Measurements from ENCODE around the gene PPP1R18. TPM values are rescaled to one million over a fixed set of nuclear protein-coding genes. Genes with fewer than 3 reads are reported as not detected.

Gene PPP1R18
- total and polyA plus RNA-seq, 9 of the 15 experiments (the other 6 are each of a cell fraction or from before 2014, with no cell fraction given), result 12.0 to 99.2 (median 42.6) TPM

DNA sequence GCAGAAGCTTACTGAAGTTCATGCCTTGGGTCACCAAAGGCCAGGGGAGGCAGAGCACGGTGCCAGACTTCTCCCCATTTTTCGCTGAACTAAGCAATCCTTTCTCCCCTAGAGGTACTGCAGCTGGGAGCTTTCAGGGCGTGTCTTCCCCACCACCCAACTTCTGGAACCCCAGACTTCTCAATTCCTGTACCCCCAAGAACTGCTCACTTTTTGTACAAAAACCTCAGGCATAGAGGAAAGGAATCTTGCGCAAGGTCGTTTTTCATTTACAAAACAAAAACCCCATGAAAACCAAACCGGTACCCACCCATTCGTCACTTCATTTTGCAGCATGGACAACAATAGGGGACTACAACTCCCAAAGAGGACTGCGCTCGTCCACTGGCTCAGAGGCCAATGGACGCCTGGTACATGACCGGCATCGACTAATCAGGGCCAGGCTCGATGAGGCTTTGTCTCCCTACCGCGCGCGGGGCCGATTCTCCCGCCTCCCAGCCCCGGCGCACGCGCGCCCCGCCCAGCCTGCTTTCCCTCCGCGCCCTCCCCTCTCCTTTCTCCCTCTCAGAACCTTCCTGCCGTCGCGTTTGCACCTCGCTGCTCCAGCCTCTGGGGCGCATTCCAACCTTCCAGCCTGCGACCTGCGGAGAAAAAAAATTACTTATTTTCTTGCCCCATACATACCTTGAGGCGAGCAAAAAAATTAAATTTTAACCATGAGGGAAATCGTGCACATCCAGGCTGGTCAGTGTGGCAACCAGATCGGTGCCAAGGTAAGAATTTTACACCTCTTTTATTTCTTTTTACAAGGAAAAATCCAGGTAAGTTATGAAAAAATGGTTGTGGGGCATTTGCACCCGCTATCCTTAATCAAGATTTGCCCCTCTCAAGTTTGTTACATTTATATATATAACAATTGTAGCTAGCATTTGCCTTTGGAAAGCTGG, 33.6 kb upstream of the PPP1R18 start, which contains the start of gene TUBB (continued):
- TF ChIP-seq HDAC1 (IDR thresholded peaks at IDR 0.05) (peak in 1 of 2 experiments; percentile 71; a peak in 1 of 4 replicates), ZNF140 (CRISPR knock-in tag; IDR thresholded peaks at IDR 0.05) (0 out of 2 replicates have a peak, but pooled peaks have one; percentile 49), PHTF2 (CRISPR knock-in tag; IDR thresholded peaks at IDR 0.05) (no peak), GTF2F1 (IDR thresholded peaks at IDR 0.05; ENCODE audit: low read depth, low read length) (peak; percentile 96), JUND (IDR thresholded peaks at IDR 0.05; ENCODE audit: borderline replicate concordance, low read depth, low read length) (peak; percentile 20; the same call in 1 of the 2 replicates), JUND (tag; IDR thresholded peaks at IDR 0.05; ENCODE audit: borderline replicate concordance, low read depth, low read length) (peak; percentile 35; the same call in 1 of the 3 replicates), HEY1 (CRISPR knock-in tag; IDR thresholded peaks at IDR 0.05; ENCODE audit: borderline replicate concordance) (peak; percentile 54; the same call in 1 of the 2 replicates), POLR2A (conservative IDR thresholded peaks at IDR 0.05) (peak; percentile 99), ZNF384 (IDR thresholded peaks at IDR 0.05; ENCODE audit: low read depth, low read length) (peak; percentile 73), ZNF583 (CRISPR knock-in tag; IDR thresholded peaks at IDR 0.05) (no peak), MAFG (tag; conservative IDR thresholded peaks at IDR 0.05) (peak; percentile 97), ILF3 (IDR thresholded peaks at IDR 0.05; ENCODE audit: borderline replicate concordance) (no peak), SRF (CRISPR knock-in tag; IDR thresholded peaks at IDR 0.05) (peak in 1 of 2 experiments; percentile 32; a peak in 1 of 4 replicates), RHOXF2B (CRISPR knock-in tag; conservative IDR thresholded peaks at IDR 0.05) (0 out of 2 replicates have a peak, but pooled peaks have one; percentile 42), TBP (optimal IDR thresholded peaks at IDR 0.05; ENCODE audit: low read depth, low read length) (no peak), NFIX (CRISPR knock-in tag; IDR thresholded peaks at IDR 0.05; ENCODE audit: low read depth) (no peak), NR2C1 (IDR thresholded peaks at IDR 0.05) (no peak), NR2C1 (tag; IDR thresholded peaks at IDR 0.05) (0 out of 2 replicates have a peak, but pooled peaks have one; percentile 24)
- TF ChIP-seq, protein P1, sequence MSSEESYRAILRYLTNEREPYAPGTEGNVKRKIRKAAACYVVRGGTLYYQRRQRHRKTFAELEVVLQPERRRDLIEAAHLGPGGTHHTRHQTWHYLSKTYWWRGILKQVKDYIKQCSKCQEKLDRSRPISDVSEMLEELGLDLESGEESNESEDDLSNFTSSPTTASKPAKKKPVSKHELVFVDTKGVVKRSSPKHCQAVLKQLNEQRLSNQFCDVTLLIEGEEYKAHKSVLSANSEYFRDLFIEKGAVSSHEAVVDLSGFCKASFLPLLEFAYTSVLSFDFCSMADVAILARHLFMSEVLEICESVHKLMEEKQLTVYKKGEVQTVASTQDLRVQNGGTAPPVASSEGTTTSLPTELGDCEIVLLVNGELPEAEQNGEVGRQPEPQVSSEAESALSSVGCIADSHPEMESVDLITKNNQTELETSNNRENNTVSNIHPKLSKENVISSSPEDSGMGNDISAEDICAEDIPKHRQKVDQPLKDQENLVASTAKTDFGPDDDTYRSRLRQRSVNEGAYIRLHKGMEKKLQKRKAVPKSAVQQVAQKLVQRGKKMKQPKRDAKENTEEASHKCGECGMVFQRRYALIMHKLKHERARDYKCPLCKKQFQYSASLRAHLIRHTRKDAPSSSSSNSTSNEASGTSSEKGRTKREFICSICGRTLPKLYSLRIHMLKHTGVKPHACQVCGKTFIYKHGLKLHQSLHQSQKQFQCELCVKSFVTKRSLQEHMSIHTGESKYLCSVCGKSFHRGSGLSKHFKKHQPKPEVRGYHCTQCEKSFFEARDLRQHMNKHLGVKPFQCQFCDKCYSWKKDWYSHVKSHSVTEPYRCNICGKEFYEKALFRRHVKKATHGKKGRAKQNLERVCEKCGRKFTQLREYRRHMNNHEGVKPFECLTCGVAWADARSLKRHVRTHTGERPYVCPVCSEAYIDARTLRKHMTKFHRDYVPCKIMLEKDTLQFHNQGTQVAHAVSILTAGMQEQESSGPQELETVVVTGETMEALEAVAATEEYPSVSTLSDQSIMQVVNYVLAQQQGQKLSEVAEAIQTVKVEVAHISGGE (CRISPR knock-in tag; IDR thresholded peaks at IDR 0.05), result 0 out of 6 replicates have a peak, but pooled peaks of 1 of the 3 experiments have one; percentile 21
- TF ChIP-seq, protein P2, sequence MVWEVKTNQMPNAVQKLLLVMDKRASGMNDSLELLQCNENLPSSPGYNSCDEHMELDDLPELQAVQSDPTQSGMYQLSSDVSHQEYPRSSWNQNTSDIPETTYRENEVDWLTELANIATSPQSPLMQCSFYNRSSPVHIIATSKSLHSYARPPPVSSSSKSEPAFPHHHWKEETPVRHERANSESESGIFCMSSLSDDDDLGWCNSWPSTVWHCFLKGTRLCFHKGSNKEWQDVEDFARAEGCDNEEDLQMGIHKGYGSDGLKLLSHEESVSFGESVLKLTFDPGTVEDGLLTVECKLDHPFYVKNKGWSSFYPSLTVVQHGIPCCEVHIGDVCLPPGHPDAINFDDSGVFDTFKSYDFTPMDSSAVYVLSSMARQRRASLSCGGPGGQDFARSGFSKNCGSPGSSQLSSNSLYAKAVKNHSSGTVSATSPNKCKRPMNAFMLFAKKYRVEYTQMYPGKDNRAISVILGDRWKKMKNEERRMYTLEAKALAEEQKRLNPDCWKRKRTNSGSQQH (CRISPR knock-in tag; IDR thresholded peaks at IDR 0.05), result no peak
- TF ChIP-seq, protein P3, sequence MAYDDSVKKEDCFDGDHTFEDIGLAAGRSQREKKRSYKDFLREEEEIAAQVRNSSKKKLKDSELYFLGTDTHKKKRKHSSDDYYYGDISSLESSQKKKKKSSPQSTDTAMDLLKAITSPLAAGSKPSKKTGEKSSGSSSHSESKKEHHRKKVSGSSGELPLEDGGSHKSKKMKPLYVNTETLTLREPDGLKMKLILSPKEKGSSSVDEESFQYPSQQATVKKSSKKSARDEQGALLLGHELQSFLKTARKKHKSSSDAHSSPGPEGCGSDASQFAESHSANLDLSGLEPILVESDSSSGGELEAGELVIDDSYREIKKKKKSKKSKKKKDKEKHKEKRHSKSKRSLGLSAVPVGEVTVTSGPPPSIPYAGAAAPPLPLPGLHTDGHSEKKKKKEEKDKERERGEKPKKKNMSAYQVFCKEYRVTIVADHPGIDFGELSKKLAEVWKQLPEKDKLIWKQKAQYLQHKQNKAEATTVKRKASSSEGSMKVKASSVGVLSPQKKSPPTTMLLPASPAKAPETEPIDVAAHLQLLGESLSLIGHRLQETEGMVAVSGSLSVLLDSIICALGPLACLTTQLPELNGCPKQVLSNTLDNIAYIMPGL (CRISPR knock-in tag; IDR thresholded peaks at IDR 0.05), result peak; percentile 19; the same call in 1 of the 2 replicates
